ENCODE measurements around the gene SRD5A1.

Gene SRD5A1

GRCh38 chr5:6649186-6649585 is 15.9 kb downstream of the SRD5A1 start:
- H3K27ac ChIP-seq = no peak overlapping the region
- ChIA-PET CTCF (no interaction called here), POLR2A (ENCODE audit: low non-redundant PET) (no interaction called here)
- TF ChIP-seq, protein P1, sequence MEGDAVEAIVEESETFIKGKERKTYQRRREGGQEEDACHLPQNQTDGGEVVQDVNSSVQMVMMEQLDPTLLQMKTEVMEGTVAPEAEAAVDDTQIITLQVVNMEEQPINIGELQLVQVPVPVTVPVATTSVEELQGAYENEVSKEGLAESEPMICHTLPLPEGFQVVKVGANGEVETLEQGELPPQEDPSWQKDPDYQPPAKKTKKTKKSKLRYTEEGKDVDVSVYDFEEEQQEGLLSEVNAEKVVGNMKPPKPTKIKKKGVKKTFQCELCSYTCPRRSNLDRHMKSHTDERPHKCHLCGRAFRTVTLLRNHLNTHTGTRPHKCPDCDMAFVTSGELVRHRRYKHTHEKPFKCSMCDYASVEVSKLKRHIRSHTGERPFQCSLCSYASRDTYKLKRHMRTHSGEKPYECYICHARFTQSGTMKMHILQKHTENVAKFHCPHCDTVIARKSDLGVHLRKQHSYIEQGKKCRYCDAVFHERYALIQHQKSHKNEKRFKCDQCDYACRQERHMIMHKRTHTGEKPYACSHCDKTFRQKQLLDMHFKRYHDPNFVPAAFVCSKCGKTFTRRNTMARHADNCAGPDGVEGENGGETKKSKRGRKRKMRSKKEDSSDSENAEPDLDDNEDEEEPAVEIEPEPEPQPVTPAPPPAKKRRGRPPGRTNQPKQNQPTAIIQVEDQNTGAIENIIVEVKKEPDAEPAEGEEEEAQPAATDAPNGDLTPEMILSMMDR (conservative IDR thresholded peaks at IDR 0.05; ENCODE audit: low read depth) = no peak
- DNase-seq (ENCODE audit: low spot score) = no peak

GRCh38 chr5:6649681-6650080 is 16.4 kb downstream of the SRD5A1 start:
- DNase-seq (ENCODE audit: low spot score) = no peak
- no peak overlapping the region for H3K27ac ChIP-seq
- POLR2A ChIA-PET (ENCODE audit: low non-redundant PET) = no interaction called here
- TF ChIP-seq, protein P1 (conservative IDR thresholded peaks at IDR 0.05; ENCODE audit: low read depth) = no peak
- CTCF ChIA-PET = no interaction called here

- H3K27ac ChIP-seq = no peak overlapping the region
- ChIA-PET POLR2A (ENCODE audit: low non-redundant PET) (no interaction called here), CTCF (no interaction called here)
- DNase-seq (ENCODE audit: low spot score) = no peak
- TF ChIP-seq, protein P1 (conservative IDR thresholded peaks at IDR 0.05; ENCODE audit: low read depth) = no peak
These were observed 18.8 kb downstream of the SRD5A1 start for GRCh38 chr5:6652025-6652424.

DNA sequence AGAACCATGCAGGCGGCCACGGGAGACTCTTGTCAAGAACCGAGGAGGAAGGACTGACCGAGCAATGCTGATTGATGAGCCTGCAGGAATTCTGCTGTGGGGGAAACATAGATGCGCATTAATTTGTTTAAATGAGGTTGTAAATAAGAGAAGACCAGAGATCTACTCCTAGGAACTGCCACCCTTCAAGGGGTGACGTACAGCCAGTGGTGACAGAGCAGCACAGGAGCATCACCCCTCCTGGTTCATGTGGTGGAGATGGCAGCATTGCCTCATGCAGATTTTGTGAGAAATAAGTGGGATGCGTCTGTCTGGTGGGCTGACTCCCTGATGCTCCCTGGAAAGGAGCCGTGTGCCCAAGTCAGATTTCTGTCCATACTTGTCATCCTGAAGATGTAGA is 22.2 kb downstream of the SRD5A1 start:
- no peak for DNase-seq (ENCODE audit: low spot score)
- CTCF ChIA-PET = no interaction called here
- no peak overlapping the region for H3K27ac ChIP-seq
- POLR2A ChIA-PET (ENCODE audit: low non-redundant PET) = no interaction called here
- TF ChIP-seq, protein P1 (conservative IDR thresholded peaks at IDR 0.05; ENCODE audit: low read depth) = no peak

- no peak for DNase-seq (ENCODE audit: low spot score)
- TF ChIP-seq, protein P1 (conservative IDR thresholded peaks at IDR 0.05; ENCODE audit: low read depth) = no peak
- POLR2A ChIA-PET (ENCODE audit: low non-redundant PET) = no interaction called here
- CTCF ChIA-PET = no interaction called here
- H3K27ac ChIP-seq = no peak overlapping the region
These were observed 23.4 kb downstream of the SRD5A1 start for GRCh38 chr5:6656680-6657079.

DNA sequence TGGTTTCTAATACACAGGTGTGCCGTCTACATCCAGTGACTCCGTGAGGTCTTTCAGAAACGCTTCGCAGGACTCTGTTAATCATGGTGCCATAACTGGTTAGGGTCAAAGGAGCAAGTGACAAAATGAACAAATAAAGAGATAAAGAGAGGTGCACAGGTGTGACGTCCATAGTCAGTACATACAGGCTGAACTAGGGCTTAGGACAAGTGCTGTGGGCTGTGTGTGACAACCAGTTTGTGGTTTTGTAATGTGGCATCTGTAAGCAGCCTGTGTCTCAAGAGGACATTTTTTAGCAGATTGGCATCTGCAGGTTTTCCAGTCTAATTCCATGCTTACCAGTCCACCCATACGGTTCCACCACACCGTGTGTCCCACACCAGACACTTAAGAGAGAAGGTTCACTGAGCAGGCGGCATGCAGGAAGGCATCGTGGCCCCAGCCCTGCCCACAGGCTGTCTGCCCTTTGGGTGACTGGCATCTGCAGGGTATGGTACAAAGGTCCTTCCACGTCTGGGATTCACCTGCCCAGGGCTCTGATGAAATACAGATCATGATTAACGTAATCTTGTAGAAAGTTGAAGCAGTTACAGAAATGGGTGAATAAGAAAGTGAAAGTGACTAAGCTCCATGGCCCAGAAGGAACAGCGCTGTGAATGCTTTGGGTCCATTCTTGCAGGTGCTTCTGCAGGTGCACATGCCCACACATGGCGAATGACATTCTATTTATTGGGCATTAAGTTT is 26.9 kb downstream of the SRD5A1 start:
- TF ChIP-seq, protein P1 (conservative IDR thresholded peaks at IDR 0.05; ENCODE audit: low read depth) = no peak
- H3K27ac ChIP-seq = no peak overlapping the region
- ChIA-PET CTCF (interaction anchor here (0.7 kb wide), 1 partner anchor 24 kb away, joined by 3 read pairs; no protein-coding TSS in a partner anchor), POLR2A (ENCODE audit: low non-redundant PET) (no interaction called here)
- no peak for DNase-seq (ENCODE audit: low spot score)
